Activated T-cell treated with anti-CD3 and anti-CD28 coated beads for 24 hours (primary cell): ENCODE data around the gene CMTM8.

Source experiments
- DNase-seq: peaks from one replicate; pipeline ENCODE4 v3.0.0-alpha.2; 2020; ENCODE audit warnings: low read depth

The CMTM8 gene

DNA sequence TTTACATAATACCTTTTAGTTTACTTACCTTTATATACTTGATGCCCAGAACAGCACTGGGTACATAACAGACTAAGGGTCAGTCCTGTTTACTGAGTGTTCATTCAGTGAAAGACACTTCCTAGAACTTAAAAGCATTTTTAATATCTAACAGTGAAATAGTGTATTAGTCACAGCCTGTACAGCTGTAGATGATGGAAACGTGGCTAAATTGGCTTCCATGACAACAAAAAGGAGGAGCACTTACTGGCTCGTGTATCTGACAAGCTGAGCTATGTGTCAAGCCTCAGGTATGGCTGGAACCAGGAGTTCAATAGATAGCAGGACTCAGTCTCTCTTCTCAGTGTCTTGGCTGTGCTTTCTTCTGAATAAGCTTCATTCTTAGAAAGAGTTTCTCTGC is 40.2 kb downstream of the CMTM8 start:
- DNase-seq, result no peak

GRCh38 chr3:32280262-32280910 is 41.9 kb downstream of the CMTM8 start:
- DNase-seq, result no peak

GRCh38 chr3:32281570-32282106 is 43.2 kb downstream of the CMTM8 start:
- DNase-seq, result no peak

- DNase-seq, result no peak
These were observed 44.2 kb downstream of the CMTM8 start for GRCh38 chr3:32282578-32283154.

GRCh38 chr3:32283304-32283703 is 44.8 kb downstream of the CMTM8 start:
- no peak for DNase-seq

DNA sequence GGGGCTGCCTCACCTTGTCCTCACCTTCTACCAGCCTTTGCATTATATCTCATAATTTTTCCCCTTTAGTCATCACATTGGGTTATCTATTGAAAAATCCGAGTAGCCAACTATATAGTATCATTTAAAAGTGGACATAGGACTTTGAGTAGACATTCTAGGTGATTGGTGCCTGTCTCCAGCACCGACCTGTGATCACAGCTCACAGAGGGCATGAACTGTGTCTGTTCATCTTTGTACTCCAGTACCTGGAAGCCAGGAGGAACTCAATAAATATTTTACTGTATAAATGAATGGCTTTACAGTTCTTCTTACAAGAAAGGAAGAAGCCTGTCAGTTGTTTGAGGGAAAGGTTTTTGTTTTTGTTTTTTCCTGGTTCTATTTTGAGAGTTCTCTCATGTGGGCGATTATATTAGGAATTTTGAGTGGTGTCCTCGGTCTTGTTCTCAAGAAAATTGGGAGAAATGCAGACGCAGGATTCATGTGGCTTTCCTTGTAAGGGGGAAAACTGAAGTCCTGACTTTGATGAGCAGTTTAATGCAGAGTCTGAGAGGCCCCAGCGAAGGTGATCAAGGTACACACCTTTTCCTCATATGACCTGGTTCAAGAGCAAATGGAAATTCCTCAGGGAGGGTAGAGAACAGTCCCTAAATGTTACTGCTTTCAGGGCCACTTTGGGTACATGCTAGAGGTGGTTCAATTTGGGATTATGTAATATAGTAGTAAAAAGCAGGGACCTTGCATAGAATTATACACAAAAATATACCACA is 46.1 kb downstream of the CMTM8 start:
- DNase-seq, result no peak

DNA sequence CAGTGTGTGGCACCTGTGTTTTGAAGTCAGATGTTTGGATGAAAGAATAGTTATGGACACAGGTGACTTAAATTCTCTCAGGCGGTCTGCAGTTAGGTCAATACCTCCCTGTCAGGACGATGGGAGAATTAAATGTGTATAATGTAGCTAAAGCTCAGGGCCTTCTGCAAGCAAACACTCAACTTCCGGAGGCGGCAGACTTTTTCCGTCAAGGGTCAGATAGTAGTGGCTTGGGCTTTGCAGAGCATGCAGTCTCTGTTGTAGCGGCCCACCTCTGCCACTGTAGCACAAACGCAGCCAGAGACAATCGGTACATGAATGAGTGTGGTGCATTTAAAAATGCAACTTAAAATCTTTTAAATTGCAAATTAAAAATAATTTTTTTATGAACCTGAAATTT is 47.4 kb downstream of the CMTM8 start:
- no peak for DNase-seq

GRCh38 chr3:32288819-32289218 is 50.3 kb downstream of the CMTM8 start:
- no peak for DNase-seq

DNA sequence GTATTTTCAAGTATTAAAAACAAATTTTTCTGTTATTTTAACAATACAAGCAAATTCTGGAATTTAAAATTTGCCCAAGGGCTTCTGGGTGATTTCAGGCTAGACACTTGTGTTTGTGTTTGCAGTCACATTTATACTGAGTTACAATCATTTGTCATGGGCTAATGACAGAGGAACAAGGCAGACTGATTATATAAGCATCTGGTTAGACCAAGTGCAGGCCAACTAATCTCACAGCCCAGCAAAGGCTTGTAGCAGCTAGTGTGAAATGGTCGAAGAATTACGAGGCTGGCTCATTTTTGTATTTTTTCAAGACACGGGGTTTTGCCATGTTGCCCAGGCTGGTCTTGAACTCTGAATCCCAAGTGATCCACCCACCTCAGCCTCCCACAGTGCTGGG is 52.1 kb downstream of the CMTM8 start:
- DNase-seq, result no peak

- DNase-seq, result no peak
These were observed 53.8 kb downstream of the CMTM8 start for GRCh38 chr3:32292085-32292796.

DNA sequence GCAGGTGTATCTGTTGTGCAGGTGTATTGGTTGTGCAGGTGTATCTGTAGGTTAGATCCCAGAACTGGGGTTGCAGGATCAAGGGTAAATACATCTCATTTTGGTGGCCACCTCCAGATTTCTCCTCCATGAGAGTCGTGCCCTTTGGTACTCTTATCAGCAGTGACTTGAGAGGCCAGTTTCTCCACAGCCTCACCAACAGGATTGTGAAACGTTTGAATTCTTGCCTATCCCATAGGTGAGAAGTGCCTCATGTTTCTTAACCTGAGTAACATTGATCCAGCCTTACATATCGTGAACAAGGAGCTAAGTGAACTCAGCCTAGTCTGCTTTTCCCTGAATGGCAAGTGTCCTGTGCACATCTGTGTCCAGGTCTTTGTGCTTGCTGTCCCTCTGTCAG is 55.4 kb downstream of the CMTM8 start:
- no peak for DNase-seq

GRCh38 chr3:32296251-32297204 is 58.0 kb downstream of the CMTM8 start:
- peak; percentile 26 for DNase-seq

GRCh38 chr3:32297366-32297765 is 58.9 kb downstream of the CMTM8 start:
- DNase-seq, result peak; percentile 19

GRCh38 chr3:32301426-32301825 is 62.9 kb downstream of the CMTM8 start:
- DNase-seq, result no peak

DNA sequence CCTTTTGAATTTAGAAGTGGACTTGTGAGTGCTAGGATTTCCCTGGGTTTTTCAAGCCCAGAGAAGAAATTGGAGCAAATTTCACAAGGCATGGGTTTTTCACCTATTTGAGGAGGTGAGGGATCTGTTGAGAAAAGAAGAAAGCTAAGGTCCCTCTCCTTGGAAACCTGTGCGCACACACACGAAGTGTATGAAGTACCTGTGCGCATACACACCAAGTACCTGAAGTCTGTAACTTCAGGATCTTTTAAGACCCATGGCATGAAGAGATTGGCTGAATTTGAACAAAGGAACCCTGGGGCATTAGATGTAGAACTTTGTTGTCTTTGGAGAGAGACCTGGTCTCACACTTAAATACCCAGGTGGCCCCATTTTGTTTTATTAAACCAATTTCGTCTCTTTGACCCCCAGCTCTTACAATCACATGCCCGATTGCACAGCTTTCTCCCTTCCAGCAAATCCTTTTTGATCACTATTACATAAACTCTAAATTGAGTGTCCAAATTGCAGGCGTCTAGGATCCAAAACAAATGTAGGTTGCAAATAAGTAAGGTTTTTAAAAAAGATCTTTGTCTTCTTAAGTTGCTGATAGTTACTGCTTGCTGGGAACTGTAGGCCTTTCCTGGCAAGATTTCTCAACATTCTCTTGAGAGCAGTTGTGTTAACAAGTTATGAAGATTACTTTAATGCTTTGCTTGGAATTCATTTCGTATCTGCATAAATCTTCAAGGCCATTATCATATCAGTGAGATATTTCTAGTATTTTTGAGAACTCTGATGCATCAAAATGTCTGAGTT is 64.3 kb downstream of the CMTM8 start:
- no peak for DNase-seq

DNA sequence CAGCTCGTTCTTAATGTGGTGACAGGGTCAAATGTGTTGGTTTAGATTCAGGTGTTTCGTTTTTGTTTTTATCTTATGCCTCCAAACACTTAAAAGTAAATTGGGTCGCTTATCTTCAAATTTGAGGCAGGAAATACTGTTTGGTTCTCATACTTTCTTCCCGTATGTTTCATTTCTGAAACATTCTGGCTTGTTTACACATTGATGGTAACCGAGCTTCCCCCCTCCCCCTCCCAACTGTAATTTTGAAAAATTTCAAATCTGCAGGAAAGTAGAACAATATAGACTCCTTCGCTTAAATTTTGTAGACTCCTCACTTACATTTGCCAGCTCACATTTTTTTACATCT is 64.9 kb downstream of the CMTM8 start:
- DNase-seq, result no peak

DNA sequence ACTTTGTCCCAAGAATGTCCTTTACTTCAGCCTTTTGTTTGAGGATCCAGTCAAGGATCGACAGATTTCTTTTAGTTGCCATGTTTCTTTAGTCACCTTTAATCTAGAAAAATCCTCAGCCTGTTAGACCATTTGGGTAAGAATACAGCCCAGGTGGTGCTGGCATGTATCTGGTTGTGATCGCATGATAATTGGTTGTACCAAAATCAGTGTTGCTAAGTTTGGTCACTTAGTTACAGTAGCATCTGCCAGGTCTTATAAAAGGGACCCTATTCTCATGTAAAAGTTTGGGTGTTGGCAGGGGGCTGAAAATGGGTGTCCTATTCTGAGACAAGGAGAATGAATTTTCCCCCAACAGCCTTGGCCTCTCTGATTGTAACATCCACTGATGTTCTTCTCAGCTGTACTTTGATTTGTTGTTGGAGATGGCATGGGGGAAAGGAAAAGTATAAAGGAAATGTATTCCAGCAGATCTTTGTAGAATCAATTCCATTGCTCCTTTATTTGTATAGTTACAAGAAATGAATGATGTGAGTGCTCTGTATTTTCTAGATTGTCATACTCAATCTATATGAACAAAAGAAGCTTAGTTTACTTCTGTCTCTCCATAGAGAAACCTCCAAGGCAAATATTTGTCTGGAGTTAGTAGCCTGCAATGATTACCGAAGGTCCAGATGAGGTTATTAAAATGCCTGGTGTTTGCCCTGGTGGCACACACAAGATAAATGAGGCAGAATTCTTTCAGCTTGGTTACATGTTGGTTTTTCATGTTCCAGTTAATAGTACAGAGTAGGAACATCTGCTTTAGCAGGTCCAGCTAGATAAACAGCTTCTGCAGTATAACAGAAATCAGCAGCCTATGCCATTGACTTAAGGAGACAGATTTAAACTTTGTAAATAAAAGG is 65.7 kb downstream of the CMTM8 start:
- no peak for DNase-seq

DNA sequence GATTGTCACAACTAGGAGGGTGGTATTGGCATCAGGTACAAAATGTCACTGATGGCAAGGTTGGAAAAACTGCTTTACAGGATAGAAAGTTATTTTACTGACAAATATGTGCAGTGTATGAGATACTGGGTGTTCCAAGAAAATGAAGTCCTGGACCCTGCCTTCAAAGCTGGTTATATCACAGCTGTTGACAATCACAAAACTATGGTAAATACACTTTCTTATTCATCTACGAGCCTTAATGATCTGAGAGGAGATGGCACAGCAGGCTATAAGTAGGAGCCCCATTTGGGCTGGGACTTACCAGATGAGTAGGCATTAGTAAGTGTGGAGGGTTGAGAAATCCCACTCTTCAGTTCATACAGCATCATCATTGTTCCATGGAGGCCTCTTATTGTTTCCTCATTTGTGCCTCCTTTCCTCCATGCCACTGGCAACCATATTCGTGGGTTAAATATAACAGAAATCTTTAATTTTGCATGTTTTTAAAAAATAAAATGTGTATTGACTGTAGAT is 66.9 kb downstream of the CMTM8 start:
- no peak for DNase-seq

DNA sequence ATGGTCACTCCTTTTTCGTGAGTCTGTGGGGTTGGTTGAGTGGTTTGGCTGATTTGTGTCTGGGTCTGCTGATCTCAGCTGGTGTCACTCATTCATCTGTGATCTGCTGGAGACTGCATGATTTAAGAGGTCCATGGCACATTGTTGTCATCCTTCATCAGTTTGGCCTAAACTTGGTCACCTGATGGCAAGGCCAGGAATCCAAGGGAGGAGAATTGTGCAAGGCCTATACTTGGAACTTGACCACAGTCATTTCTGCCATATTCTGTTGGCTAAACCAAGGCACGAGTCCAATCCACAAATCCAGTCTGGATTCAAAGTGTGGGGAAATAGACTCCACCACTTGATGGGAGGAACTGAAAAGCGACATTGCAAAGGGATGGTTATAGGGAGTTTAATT is 67.6 kb downstream of the CMTM8 start:
- DNase-seq, result no peak
